ENCODE measurements around the gene LMF2. TPM values are rescaled to one million over a fixed set of nuclear protein-coding genes. Genes with fewer than 3 reads are reported as not detected.

The LMF2 gene, protein sequence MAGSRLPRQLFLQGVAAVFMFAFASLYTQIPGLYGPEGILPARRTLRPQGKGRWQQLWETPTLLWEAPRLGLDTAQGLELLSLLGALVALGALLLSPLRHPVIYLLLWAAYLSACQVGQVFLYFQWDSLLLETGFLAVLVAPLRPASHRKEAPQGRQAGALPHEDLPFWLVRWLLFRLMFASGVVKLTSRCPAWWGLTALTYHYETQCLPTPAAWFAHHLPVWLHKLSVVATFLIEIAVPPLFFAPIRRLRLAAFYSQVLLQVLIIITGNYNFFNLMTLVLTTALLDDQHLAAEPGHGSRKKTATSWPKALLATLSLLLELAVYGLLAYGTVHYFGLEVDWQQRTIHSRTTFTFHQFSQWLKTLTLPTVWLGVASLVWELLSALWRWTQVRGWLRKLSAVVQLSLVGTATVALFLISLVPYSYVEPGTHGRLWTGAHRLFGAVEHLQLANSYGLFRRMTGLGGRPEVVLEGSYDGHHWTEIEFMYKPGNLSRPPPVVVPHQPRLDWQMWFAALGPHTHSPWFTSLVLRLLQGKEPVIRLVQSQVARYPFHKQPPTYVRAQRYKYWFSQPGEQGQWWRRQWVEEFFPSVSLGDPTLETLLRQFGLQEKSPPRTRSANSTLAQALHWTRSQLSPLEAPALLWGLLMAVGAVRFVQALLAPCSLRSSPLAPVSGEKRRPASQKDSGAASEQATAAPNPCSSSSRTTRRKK
- polyA plus RNA-seq (ENCODE audit: low read depth in 6 of 6), result 10 to 100 TPM in 3 of 6 donors, 1 to 10 TPM in 3; 6.4 to 20.9 (median 10.1) TPM

DNA sequence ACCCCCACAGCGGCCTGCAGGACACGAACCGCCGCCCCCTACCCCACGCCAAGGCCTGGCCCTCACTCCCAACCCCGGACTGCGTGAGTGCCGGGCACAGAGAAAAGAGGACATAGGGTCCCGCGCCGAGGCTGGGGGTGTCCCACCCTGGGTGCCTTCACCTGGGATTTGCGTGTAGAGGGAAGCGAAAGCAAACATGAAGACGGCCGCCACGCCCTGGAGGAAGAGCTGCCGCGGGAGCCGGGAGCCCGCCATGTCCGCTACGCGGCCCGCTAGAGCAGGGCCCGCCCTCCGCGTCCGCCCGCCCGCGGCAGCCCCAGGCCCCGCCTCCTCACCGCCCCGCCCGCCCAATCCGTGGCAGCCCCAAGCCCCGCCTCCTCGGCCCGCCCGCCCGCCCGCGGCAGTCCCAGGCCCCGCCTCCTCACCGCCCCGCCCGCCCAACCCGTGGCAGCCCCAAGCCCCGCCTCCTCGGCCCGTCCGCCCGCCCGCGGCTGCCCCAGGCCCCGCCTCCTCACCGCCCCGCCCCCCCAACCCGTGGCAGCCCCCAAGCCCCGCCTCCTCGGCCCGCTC, at the start of gene LMF2:
TSS of gene LMF2 (minus strand) at position 282 of the 570 bp plus-strand sequence. CDS start at position 255, 27 bp downstream.
- Mint-ChIP-seq H3K9me3 (no peaks in the 10 kb centered on the region), H3K4me3 (peak within 1 kb of the TSS; percentile 95 to 98 (median 96)), H3K4me1 (peaks cover 18 to 24% (median 20%) of the 10 kb centered on the region in 3 donors), H3K36me3 (no peaks in the 10 kb centered on the region), H3K27ac (peak within 1 kb of the TSS; percentile 95 to 99 (median 99)), H3K27me3 (no peaks in the 10 kb centered on the region)
- peak; percentile 87 for DNase-seq
- peak; percentile 72 to 74 for ATAC-seq (ENCODE audit: low read depth in 2 of 2)

DNA sequence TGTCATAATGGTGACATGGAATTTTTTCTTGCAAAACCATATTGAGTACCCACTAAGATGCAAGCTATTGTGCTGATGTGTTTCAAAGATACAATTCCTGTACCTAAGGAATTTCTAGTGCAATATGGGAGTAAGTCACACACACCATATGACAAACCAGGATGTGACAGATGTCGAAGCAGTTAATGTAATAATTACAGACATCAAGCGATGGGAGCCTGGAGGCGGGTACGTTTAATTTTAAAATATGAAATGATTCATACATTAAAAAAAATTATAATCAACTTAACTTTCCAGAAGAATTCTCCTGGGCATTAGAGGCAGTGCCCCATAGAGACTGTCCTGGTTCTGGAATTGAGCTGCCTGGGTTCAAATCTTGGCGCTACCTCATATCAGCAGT, 49.2 kb upstream of the LMF2 start:
- H3K4me1 Mint-ChIP-seq, result peaks cover 2 to 10% (median 6%) of the 10 kb centered on the region in 3 donors
- H3K4me3 Mint-ChIP-seq, result no peak overlapping the region
- H3K36me3 Mint-ChIP-seq, result no peaks in the 10 kb centered on the region
- DNase-seq, result no peak
- H3K27ac Mint-ChIP-seq, result no peak overlapping the region
- H3K9me3 Mint-ChIP-seq, result no peaks in the 10 kb centered on the region
- peaks cover 0 to 16% (median 9%) of the 10 kb centered on the region in 3 donors for H3K27me3 Mint-ChIP-seq
- no peak for ATAC-seq (ENCODE audit: low read depth in 2 of 2)

DNA sequence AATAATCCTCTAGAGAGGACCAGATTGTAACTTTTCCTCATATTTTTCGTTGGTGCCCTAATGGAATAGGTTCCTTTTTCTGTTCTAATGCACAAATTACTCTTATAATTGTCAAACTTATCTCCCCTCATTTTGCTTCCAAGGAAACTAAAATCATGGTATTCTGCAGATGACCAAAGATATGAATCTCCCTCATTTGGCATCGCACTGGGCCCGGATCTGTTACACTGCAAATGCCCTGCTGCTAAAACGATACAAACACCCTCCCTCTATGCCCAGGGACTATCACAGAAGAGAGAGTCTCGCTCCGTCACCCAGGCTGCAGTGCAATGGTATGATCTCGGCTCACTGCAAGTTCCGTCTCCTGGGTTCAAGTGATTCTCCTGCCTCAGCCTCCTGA, 45.8 kb upstream of the LMF2 start:
- Mint-ChIP-seq H3K4me1 (peaks cover 9 to 12% (median 12%) of the 10 kb centered on the region in 3 donors), H3K27me3 (peaks cover 0 to 9% (median 8%) of the 10 kb centered on the region in 3 donors), H3K9me3 (no peaks in the 10 kb centered on the region), H3K27ac (peak overlapping the region in 1 of 6 donors; percentile 66), H3K36me3 (no peaks in the 10 kb centered on the region), H3K4me3 (peak overlapping the region in 1 of 8 donors; percentile 38)
- DNase-seq (no peak), ATAC-seq (ENCODE audit: low read depth in 2 of 2) (no peak)

DNA sequence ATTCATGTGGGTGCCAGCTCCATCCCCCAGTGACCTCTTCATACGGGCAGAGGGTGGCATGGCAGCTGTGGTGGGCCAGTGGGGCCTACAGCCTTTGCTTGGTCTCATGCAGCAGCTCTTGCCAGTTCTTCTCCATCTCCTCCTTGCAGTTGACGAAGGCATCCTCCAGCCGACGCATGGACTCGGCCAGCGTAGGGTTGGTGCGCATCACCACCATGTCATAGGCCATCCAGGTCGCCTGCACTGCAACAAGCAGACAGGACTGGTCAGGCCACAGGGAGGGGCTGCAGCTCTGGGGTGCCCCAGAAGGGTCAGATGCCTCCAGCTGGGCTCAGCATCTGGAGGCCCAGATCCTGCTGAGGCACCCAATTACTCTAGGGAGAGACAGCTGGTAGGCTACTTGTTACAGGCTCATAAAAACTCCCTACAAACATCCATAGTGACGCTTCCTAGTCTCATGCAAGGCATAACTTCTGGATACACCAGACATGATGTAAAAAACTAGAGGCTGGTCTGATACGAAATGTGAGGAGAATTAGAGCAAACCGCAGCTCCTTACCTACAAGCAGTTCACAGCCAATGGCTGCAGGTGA, 43.8 kb upstream of the LMF2 start:
- DNase-seq (no peak), ATAC-seq (ENCODE audit: low read depth in 2 of 2) (no peak)
- H3K4me3 Mint-ChIP-seq, result peak overlapping the region in 3 of 8 donors; percentile 18 to 66 (median 30)
- no peaks in the 10 kb centered on the region for H3K36me3 Mint-ChIP-seq
- peaks cover 9 to 22% (median 19%) of the 10 kb centered on the region in 3 donors for H3K4me1 Mint-ChIP-seq
- H3K27ac Mint-ChIP-seq, result no peak overlapping the region
- peaks cover 0 to 9% (median 3%) of the 10 kb centered on the region in 3 donors for H3K27me3 Mint-ChIP-seq
- no peaks in the 10 kb centered on the region for H3K9me3 Mint-ChIP-seq

DNA sequence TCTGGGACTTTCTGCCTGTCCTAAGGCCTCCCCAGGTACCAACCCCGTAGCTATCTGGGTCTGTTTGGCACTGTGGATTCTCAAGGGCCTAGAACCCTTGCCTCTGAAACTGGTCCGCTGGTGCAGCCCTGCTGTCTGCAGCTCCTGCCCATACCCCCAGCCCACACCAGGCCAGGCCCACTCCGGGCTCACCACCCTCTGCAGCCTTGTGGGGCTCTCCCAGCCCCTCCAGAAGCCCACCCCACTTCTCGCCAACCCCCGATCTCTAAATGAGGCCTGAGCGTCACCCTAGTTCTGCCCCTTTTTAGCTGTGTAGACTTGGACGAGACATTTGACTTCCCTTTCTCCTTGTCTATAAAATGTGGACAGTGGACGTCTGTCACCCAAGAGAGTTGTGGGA, 42.9 kb upstream of the LMF2 start:
- Mint-ChIP-seq H3K9me3 (no peaks in the 10 kb centered on the region), H3K36me3 (no peaks in the 10 kb centered on the region), H3K27me3 (peaks cover 0 to 9% (median 0%) of the 10 kb centered on the region in 3 donors), H3K27ac (no peak overlapping the region), H3K4me1 (peaks cover 9 to 22% (median 19%) of the 10 kb centered on the region in 3 donors), H3K4me3 (peak overlapping the region in 6 of 8 donors; percentile 48 to 77 (median 66))
- DNase-seq (no peak), ATAC-seq (ENCODE audit: low read depth in 2 of 2) (no peak)

DNA sequence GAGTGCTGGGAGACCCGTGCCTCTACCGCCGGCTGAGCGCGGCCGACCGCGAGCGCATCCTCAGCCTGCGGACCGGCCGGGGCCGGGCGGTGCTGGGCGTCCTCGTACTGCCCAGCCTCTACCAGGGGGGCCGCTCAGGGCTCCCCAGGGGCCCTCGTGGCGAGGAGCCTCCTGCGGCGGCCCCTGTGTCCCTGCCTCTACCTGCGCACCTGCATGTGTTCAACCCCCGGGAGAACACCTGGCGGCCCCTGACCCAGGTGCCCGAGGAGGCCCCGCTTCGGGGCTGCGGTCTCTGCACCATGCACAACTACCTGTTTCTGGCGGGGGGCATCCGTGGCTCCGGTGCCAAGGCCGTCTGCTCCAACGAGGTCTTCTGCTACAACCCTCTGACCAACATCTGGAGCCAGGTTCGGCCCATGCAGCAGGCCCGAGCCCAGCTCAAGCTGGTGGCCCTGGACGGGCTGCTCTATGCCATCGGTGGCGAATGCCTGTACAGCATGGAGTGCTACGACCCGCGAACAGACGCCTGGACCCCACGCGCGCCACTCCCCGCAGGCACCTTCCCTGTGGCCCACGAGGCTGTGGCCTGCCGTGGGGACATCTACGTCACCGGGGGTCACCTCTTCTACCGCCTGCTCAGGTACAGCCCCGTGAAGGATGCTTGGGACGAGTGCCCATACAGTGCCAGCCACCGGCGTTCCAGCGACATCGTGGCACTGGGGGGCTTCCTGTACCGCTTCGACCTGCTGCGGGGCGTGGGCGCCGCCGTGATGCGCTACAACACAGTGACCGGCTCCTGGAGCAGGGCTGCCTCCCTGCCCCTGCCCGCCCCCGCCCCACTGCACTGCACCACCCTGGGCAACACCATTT, 41.7 kb upstream of the LMF2 start:
- ATAC-seq (ENCODE audit: low read depth in 2 of 2) (peak; percentile 11 to 14), DNase-seq (no peak)
- peaks cover 0 to 8% (median 0%) of the 10 kb centered on the region in 3 donors for H3K27me3 Mint-ChIP-seq
- peak overlapping the region in 3 of 6 donors; percentile 43 to 73 (median 65) for H3K27ac Mint-ChIP-seq
- peaks cover 9 to 32% (median 29%) of the 10 kb centered on the region in 3 donors for H3K4me1 Mint-ChIP-seq
- H3K4me3 Mint-ChIP-seq, result peak overlapping the region; percentile 62 to 88 (median 80)
- no peaks in the 10 kb centered on the region for H3K9me3 Mint-ChIP-seq
- H3K36me3 Mint-ChIP-seq, result no peaks in the 10 kb centered on the region

DNA sequence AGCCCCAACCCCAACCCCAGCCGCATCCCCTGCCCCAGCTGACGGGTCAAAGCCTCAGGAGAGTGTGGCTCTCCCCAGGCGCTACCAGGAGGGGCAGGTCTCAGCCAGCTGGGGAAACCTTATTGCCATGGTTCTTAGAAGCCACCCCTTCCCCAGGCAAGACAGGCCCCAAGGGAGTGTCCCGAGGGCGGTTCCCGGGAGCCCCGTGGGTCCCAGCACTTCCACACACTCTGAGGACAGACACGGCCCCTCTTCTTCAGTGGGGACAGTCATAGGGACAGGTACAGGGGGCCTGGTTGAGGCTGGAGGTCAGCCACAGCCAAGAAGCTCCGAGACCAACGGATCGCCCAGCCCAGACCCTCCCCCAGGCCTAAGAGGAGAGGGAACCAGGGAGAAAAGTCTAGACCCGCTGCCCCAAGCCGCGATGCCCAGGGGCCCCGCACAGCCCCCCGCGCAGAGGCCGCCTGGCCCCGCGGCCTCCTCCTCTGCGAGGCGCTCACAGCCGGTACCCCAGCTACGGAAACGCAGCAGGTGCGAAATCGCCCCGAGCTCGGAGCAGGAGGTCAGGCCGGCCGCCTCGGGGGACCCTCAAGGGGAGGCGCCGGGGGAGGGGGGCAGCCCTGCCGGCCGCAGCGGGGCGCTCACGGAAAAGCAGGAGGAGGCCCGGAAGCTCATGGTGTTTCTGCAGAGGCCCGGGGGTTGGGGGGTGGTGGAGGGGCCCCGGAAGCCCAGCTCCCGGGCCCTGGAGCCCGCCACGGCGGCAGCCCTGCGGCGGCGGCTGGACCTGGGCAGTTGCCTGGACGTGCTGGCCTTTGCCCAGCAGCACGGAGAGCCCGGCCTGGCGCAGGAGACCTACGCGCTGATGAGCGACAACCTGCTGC, 40.8 kb upstream of the LMF2 start:
- H3K36me3 Mint-ChIP-seq, result no peaks in the 10 kb centered on the region
- H3K4me3 Mint-ChIP-seq, result peak overlapping the region; percentile 59 to 76 (median 68)
- H3K4me1 Mint-ChIP-seq, result peaks cover 9 to 32% (median 29%) of the 10 kb centered on the region in 3 donors
- ATAC-seq (ENCODE audit: low read depth in 2 of 2) (peak; percentile 35 to 38), DNase-seq (peak; percentile 46)
- H3K27me3 Mint-ChIP-seq, result peaks cover 0 to 4% (median 0%) of the 10 kb centered on the region in 3 donors
- H3K27ac Mint-ChIP-seq, result peak overlapping the region in 5 of 6 donors; percentile 19 to 89 (median 72)
- no peaks in the 10 kb centered on the region for H3K9me3 Mint-ChIP-seq

DNA sequence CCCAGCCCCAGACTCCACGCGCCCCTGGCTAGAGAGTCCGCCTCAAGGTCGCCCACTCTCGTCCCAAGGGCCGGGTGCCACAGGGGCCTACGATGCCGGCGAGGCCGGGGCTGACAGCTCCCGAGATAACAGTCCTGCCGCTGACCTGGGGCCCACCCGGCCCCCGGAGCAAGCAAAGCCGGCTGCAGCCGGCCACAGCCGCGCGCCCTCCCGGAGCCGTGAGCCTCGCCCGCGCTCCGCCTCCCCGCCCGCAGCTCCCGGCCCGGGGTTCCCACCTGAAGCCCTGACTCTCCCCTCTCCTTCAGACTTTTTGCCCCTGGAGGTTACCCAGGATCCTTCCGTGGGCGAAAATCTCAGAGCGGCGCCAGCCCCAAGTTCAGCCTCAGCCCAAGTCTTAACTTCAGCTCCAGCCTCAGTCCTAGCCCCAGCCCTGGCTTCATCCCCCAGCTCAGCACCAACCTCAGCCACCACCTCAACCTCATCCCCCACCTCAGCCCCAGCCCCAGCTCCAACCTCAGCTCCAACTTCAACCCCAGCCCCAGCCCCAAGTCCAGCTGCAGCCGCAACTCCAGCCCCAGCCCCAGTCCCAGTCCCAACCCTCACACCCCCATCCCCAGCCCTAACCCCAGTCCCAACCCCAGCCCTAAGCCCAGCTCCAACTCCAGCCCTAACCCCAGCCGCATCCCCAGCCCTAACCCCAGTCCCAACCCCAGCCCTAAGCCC, 39.9 kb upstream of the LMF2 start:
- Mint-ChIP-seq H3K27ac (peak overlapping the region in 2 of 6 donors; percentile 62 to 89), H3K9me3 (no peaks in the 10 kb centered on the region), H3K36me3 (no peaks in the 10 kb centered on the region), H3K27me3 (peaks cover 0 to 4% (median 0%) of the 10 kb centered on the region in 3 donors), H3K4me3 (peak overlapping the region in 6 of 8 donors; percentile 32 to 88 (median 55)), H3K4me1 (peaks cover 12 to 32% (median 32%) of the 10 kb centered on the region in 3 donors)
- DNase-seq, result no peak
- ATAC-seq (ENCODE audit: low read depth in 2 of 2), result no peak

DNA sequence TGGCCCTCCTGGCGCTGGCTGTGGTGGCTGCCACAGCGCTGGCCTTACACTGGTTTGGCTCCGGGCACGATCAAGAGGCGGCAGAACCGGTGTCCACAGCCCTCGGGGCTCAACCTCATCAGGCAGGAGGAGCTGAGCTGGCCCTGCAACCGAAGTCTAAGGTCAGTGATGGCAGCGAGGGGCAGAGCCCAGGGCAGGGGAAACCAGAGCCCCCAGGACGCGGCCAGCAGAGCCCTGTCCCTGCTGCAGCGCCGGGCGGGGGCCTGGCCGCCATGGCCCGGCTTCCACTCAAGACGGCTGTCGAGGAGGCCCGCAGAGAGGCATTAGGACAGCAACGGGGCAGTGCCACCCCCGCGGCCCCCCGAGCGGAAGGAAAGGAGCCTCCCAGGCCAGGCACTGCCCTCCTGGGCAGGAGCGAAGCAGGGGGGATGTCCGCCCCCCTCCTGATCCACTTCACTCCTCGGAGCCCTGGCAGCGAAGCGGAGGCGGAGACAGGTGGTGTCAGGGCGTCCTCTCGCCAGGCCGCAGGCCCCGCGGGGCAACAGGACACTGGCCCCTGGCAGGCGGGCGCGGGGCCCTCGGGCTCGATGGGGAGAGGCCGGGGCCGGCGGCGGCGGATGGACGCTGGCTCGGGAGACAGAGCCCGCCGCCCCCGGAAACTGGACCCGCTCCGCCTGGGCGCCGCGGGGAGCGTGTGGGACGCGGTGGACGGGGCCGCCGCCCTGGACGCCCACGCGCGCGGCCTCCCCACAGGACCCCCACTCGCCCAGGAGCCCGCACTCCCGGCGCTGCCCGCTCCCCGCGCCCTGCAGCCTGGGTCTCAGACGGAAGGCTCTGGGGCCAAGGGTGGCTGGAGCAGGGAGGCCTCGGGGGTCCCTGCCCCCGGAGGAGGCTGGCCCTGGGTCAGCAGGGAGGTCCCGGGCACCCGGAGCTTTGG, 39.1 kb upstream of the LMF2 start:
- Mint-ChIP-seq H3K27ac (peak overlapping the region in 3 of 6 donors; percentile 42 to 85 (median 42)), H3K4me1 (peaks cover 14 to 39% (median 32%) of the 10 kb centered on the region in 3 donors), H3K27me3 (peaks cover 0 to 4% (median 0%) of the 10 kb centered on the region in 3 donors), H3K36me3 (no peaks in the 10 kb centered on the region), H3K9me3 (no peaks in the 10 kb centered on the region), H3K4me3 (peak overlapping the region in 2 of 8 donors; percentile 34 to 61)
- ATAC-seq (ENCODE audit: low read depth in 2 of 2) (no peak), DNase-seq (no peak)

Data from naive B cell (primary cell).